ENCODE measurements around the gene DNAH8.
"Not testable (repeated sequence)": the region's sequence is repeated elsewhere in the genome, so short reads cannot be mapped to it uniquely, and the experiment has no call there.

Gene DNAH8

GRCh38 chr6:38783443-38784228 lies 68.5 kb downstream of the DNAH8 start:
- DNase-seq (ENCODE audit: low read depth), result no peak
- no peak for TF ChIP-seq CTCF (conservative IDR thresholded peaks at IDR 0.05; ENCODE audit: low read length)
- H3K4me3 ChIP-seq (ENCODE audit: low read length), result no peak overlapping the region

GRCh38 chr6:38784506-38785235 lies 69.6 kb downstream of the DNAH8 start:
- DNase-seq (ENCODE audit: low read depth), result no peak
- no peak for TF ChIP-seq CTCF (conservative IDR thresholded peaks at IDR 0.05; ENCODE audit: low read length)
- H3K4me3 ChIP-seq (ENCODE audit: low read length), result no peak overlapping the region

- TF ChIP-seq CTCF (conservative IDR thresholded peaks at IDR 0.05; ENCODE audit: low read length), result no peak
- DNase-seq (ENCODE audit: low read depth), result no peak
- no peak overlapping the region for H3K4me3 ChIP-seq (ENCODE audit: low read length)
Measured at GRCh38 chr6:38786486-38786885, 71.4 kb downstream of the DNAH8 start.

GRCh38 chr6:38789256-38789655 lies 74.1 kb downstream of the DNAH8 start:
- no peak overlapping the region for H3K4me3 ChIP-seq (ENCODE audit: low read length)
- no peak for TF ChIP-seq CTCF (conservative IDR thresholded peaks at IDR 0.05; ENCODE audit: low read length)
- DNase-seq (ENCODE audit: low read depth), result no peak

- H3K4me3 ChIP-seq (ENCODE audit: low read length), result no peak overlapping the region
- no peak for TF ChIP-seq CTCF (conservative IDR thresholded peaks at IDR 0.05; ENCODE audit: low read length)
- no peak for DNase-seq (ENCODE audit: low read depth)
Measured at GRCh38 chr6:38792356-38792755, 77.2 kb downstream of the DNAH8 start.

- no peak for TF ChIP-seq CTCF (conservative IDR thresholded peaks at IDR 0.05; ENCODE audit: low read length)
- no peak for DNase-seq (ENCODE audit: low read depth)
- H3K4me3 ChIP-seq (ENCODE audit: low read length), result no peak overlapping the region
Measured at GRCh38 chr6:38794682-38795081, 79.6 kb downstream of the DNAH8 start.

GRCh38 chr6:38796006-38796405 lies 80.9 kb downstream of the DNAH8 start:
- no peak for DNase-seq (ENCODE audit: low read depth)
- no peak for TF ChIP-seq CTCF (conservative IDR thresholded peaks at IDR 0.05; ENCODE audit: low read length)

GRCh38 chr6:38796437-38796836 lies 81.3 kb downstream of the DNAH8 start:
- DNase-seq (ENCODE audit: low read depth); H3K4me3 ChIP-seq (ENCODE audit: low read length): not testable (repeated sequence)

More at GRCh38 chr6:38796006-38796405, 80.9 kb downstream of the DNAH8 start:
- H3K4me3 ChIP-seq (ENCODE audit: low read length), result no peak overlapping the region
